Sigmoid colon (tissue), 4 donors: ENCODE data around the gene KAZN.

Source experiments
- CTCF ChIP-seq, 4 experiments: fragments of 450-650 bp in 3 of 4; fragments of 200-600 bp in 1 of 4; IDR thresholded peaks; one replicate each; pipeline ENCODE4 v1.5.1; 2016 to 2019; ENCODE audit warnings: antibody characterized with exemption in 4 of 4, mild to moderate bottlenecking in 3 of 4, moderate library complexity in 2 of 4
- EP300 ChIP-seq, 4 donors: sonication (generic); formaldehyde crosslinking; IDR thresholded peaks; one replicate each; pipeline ENCODE4 v1.6.1; 2017; ENCODE audit warnings: antibody characterized with exemption in 4 of 4
- POLR2AphosphoS5 ChIP-seq, 4 donors: sonication (generic); formaldehyde crosslinking; IDR thresholded peaks; one replicate each; pipeline ENCODE4 v1.6.1; 2017; ENCODE audit warnings: antibody characterized with exemption in 4 of 4

GRCh38 chr1:14824314-14824915 is 225.9 kb downstream of the KAZN start:
- no peak for TF ChIP-seq POLR2AphosphoS5 (IDR thresholded peaks at IDR 0.05)
- no peak for TF ChIP-seq EP300 (IDR thresholded peaks at IDR 0.05)
- no peak for TF ChIP-seq CTCF (IDR thresholded peaks at IDR 0.05)
